B cell (primary cell): ENCODE results near the gene KLHL36. TPM values are rescaled to one million over a fixed set of nuclear protein-coding genes. Genes with fewer than 3 reads are reported as not detected.

Experiments used
- ATAC-seq: fragments of 200-7000 bp; cut with Tn5 transposase; one replicate; pipeline ENCODE4 v1.10.0; 2021; ENCODE audit warnings: low read depth, mild to moderate bottlenecking, moderate number of reproducible peaks, moderate library complexity
- CTCF ChIA-PET: fragments of 350-600 bp; sonication (Branson Sonifier 250); formaldehyde crosslinking; loops from one replicate; lab custom pipeline; 2021; ENCODE audit warnings: antibody characterized with exemption, inconsistent platforms; lab: Charles Lee
- POLR2A ChIA-PET: fragments of 350-600 bp; sonication (Branson Sonifier 250); formaldehyde crosslinking; loops from one replicate; lab custom pipeline; 2021; ENCODE audit warnings: antibody characterized with exemption; lab: Charles Lee
- DNase-seq: peaks from one replicate; pipeline ENCODE4 v3.0.0; 2013
- H2AFZ ChIP-seq: 2 replicates; pipeline ENCODE4 v1.6.1; 2012; ENCODE audit warnings: mild to moderate bottlenecking, low read depth, low read length; ENCODE audit not compliant: insufficient read depth, poor library complexity, severe bottlenecking
- H3K27ac ChIP-seq, 2 donors: 1 replicate in 1 of 2; 2 replicates in 1 of 2; pipeline ENCODE4 v1.5.1; 2012 to 2013; ENCODE audit warnings: low read length in 2 of 2, mild to moderate bottlenecking in 2 of 2, moderate library complexity in 1 of 2
- H3K27me3 ChIP-seq, 4 experiments: fragments of 200-600 bp in 1 of 4; sonication (generic) in 1 of 4; replicated peaks in 1 of 4; 1 replicate in 2 of 4; 2 replicates in 2 of 4; pipeline versions ENCODE4 v1.6.1 to v1.7.0; 2013 to 2016; ENCODE audit warnings: low read length in 3 of 4, mild to moderate bottlenecking in 2 of 4, mixed read lengths in 1 of 4, moderate library complexity in 1 of 4; ENCODE audit not compliant: insufficient read depth in 4 of 4, control insufficient read depth in 3 of 4; ENCODE audit errors: control extremely low read depth in 1 of 4
- H3K36me3 ChIP-seq, 2 experiments: replicated peaks in 1 of 2; 1 replicate in 1 of 2; 2 replicates in 1 of 2; pipeline versions ENCODE4 v1.6.1 to v1.7.1; 2013; ENCODE audit warnings: low read length in 1 of 2; ENCODE audit not compliant: insufficient read depth in 2 of 2, control insufficient read depth in 1 of 2; ENCODE audit errors: control extremely low read depth in 1 of 2, extremely low read depth in 1 of 2
- H3K4me1 ChIP-seq, 2 donors: fragments of 200-600 bp in 1 of 2; sonication (generic) in 1 of 2; 1 replicate in 1 of 2; 2 replicates in 1 of 2; pipeline versions ENCODE4 v1.5.1 to v1.6.1; 2013 to 2017; ENCODE audit warnings: low read length in 2 of 2; ENCODE audit not compliant: control insufficient read depth in 2 of 2, insufficient read depth in 2 of 2
- H3K4me2 ChIP-seq: replicated peaks from 2 replicates; pipeline ENCODE3; 2012; ENCODE audit warnings: mild to moderate bottlenecking, low read depth, low read length; ENCODE audit not compliant: poor library complexity, severe bottlenecking
- H3K4me3 ChIP-seq, 5 experiments: fragments of 200-600 bp in 1 of 5; sonication (generic) in 1 of 5; 1 replicate in 3 of 5; 2 replicates in 2 of 5; pipeline versions ENCODE4 v1.5.1 to v1.7.0; 2011 to 2016; ENCODE audit warnings: low read length in 4 of 5, mild to moderate bottlenecking in 4 of 5, low read depth in 2 of 5, control low read depth in 1 of 5, moderate library complexity in 1 of 5; ENCODE audit not compliant: insufficient read depth in 1 of 5; ENCODE audit errors: control extremely low read depth in 1 of 5, extremely low read depth in 1 of 5
- H3K79me2 ChIP-seq: fragments of 200-600 bp; sonication (generic); one replicate; pipeline ENCODE4 v1.6.0; 2016; ENCODE audit warnings: low read length; ENCODE audit not compliant: control insufficient read depth, insufficient read depth
- H3K9ac ChIP-seq: fragments of 200-600 bp; sonication (generic); 2 replicates; pipeline ENCODE4 v1.6.1; 2017; ENCODE audit warnings: mild to moderate bottlenecking, low read length, moderate library complexity
- H3K9me3 ChIP-seq, 3 donors: one replicate each; pipeline versions ENCODE4 v1.6.1 to v1.7.1; 2013; ENCODE audit warnings: low read length in 2 of 3; ENCODE audit not compliant: control insufficient read depth in 2 of 3, insufficient read depth in 1 of 3; ENCODE audit errors: control extremely low read depth in 1 of 3
- H4K20me1 ChIP-seq: 2 replicates; pipeline ENCODE4 v1.6.0; 2012; ENCODE audit warnings: mild to moderate bottlenecking, low read length; ENCODE audit not compliant: insufficient read depth, control insufficient read depth, poor library complexity, severe bottlenecking
- H3K27ac Mint-ChIP-seq: one replicate; pipeline ENCODE4 v1.8.0; 2021; ENCODE audit warnings: mixed read lengths
- H3K27me3 Mint-ChIP-seq: one replicate; pipeline ENCODE4 v1.8.0; 2021; ENCODE audit warnings: mixed read lengths
- H3K4me1 Mint-ChIP-seq: one replicate; pipeline ENCODE4 v1.8.0; 2021; ENCODE audit warnings: mixed read lengths
- H3K4me3 Mint-ChIP-seq: one replicate; pipeline ENCODE4 v1.8.0; 2021; ENCODE audit warnings: mixed read lengths
- H3K9me3 Mint-ChIP-seq: one replicate; pipeline ENCODE4 v1.8.0; 2022; ENCODE audit warnings: mixed read lengths; ENCODE audit not compliant: insufficient read depth
- CTCF ChIP-seq: fragments of 200-600 bp; IDR thresholded peaks from one replicate; pipeline ENCODE4 v1.8.0; 2022; ENCODE audit warnings: antibody characterized with exemption, mild to moderate bottlenecking
- EZH2 ChIP-seq: IDR thresholded peaks from 2 replicates; pipeline ENCODE4 v1.6.1; 2012; ENCODE audit warnings: borderline replicate concordance, low read depth, mild to moderate bottlenecking, moderate library complexity, low read length; ENCODE audit not compliant: insufficient read depth, poor library complexity, severe bottlenecking
- WGBS: methylation state at CpG from one replicate; pipeline ENCODE4 v1.1.5; 2013; ENCODE audit warnings: missing lambda C conversion rate; ENCODE audit not compliant: insufficient coverage; 5-methylcytosine and 5-hydroxymethylcytosine counted together
- intact Hi-C: fragments of 100-400 bp; cut with micrococcal nuclease; formaldehyde crosslinking; loops from one replicate; pipeline ENCODE4 v1.10.0; 2022
- polyA plus RNA-seq: library from polyadenylated mRNA; depleted of rRNA; stranded (reverse); fragments of >200 nt; gene quantifications from 2 replicates; pipeline ENCODE4 v1.2.3, GENCODE V29; 2012
- total RNA-seq, 2 donors: library from RNA; stranded (reverse); fragments of 120-200 nt in 1 of 2; gene quantifications; 1 replicate in 1 of 2; 2 replicates in 1 of 2; pipeline versions ENCODE4 v1.2.3 to v1.2.4, GENCODE V29; 2013 to 2022

The KLHL36 gene
- total and polyA plus RNA-seq, 2 donors (not counting 1 experiment from before 2014, with no cell fraction given): 90.3 to 135 TPM

- POLR2A ChIA-PET: interaction anchor here (0.8 to 1.2 kb wide), 4 partner anchors 11 to 100 kb away, joined by 3 to 6 read pairs (median 4); no protein-coding TSS in a partner anchor
- H3K79me2 ChIP-seq: peaks cover 64% of the 10 kb centered on the region
- H3K36me3 ChIP-seq: peaks cover 0 to 3% of the 10 kb centered on the region in 2 experiments
- peak overlapping the region; percentile 97 for H2AFZ ChIP-seq
- peak overlapping the region; percentile 87 for H3K4me2 ChIP-seq
- Mint-ChIP-seq H3K9me3 (no peaks in the 10 kb centered on the region), H3K27ac (peak overlapping the region; percentile 98), H3K4me1 (peaks cover 46% of the 10 kb centered on the region), H3K27me3 (no peaks in the 10 kb centered on the region), H3K4me3 (peak overlapping the region; percentile 99)
- H3K4me3 ChIP-seq: peak overlapping the region; percentile 71 to 88 (median 80)
- DNase-seq: peak; percentile 76
- H4K20me1 ChIP-seq: peaks cover 35% of the 10 kb centered on the region
- H3K9me3 ChIP-seq: no peaks in the 10 kb centered on the region
- WGBS: 0% methylated on average over 14 of the region's 28 CpGs
- CTCF ChIA-PET: interaction anchor here (0.7 to 2.2 kb wide), 15 partner anchors 13 to 196 kb away, joined by 3 to 17 read pairs (median 5); partner anchors contain the start of genes KLHL36 and MEAK7
- TF ChIP-seq CTCF: no peak
- no peak for TF ChIP-seq EZH2
- no peaks in the 10 kb centered on the region for H3K27me3 ChIP-seq
- intact Hi-C loops: loop anchor here (1.0 to 5.0 kb wide), 5 partner anchors 13 to 58 kb away; no protein-coding TSS in a partner anchor
- H3K4me1 ChIP-seq: peaks cover 13 to 37% of the 10 kb centered on the region in 2 donors
- H3K9ac ChIP-seq: peak overlapping the region; percentile 91
- H3K27ac ChIP-seq: peak overlapping the region; percentile 69 to 91
- ATAC-seq: peak; percentile 28
Observed at GRCh38 chr16:84700446-84701300, 52.4 kb downstream of the KLHL36 start.

GRCh38 chr16:84703681-84704080, 55.4 kb downstream of the KLHL36 start:
- ATAC-seq (no peak), DNase-seq (no peak)
- TF ChIP-seq CTCF (no peak), EZH2 (no peak)
- Mint-ChIP-seq H3K9me3 (no peaks in the 10 kb centered on the region), H3K27me3 (no peaks in the 10 kb centered on the region), H3K4me3 (no peak overlapping the region), H3K4me1 (peaks cover 65% of the 10 kb centered on the region), H3K27ac (no peak overlapping the region)
- ChIA-PET CTCF (interaction anchor here (0.8 to 3.6 kb wide), 6 partner anchors 16 to 193 kb away, joined by 3 to 24 read pairs (median 7); no protein-coding TSS in a partner anchor), POLR2A (no interaction called here)
- peaks cover 94% of the 10 kb centered on the region for H3K79me2 ChIP-seq
- 87% methylated on average over 4 of the region's 10 CpGs for whole genome bisulfite sequencing
- peaks cover 65% of the 10 kb centered on the region for H4K20me1 ChIP-seq
- H3K27me3 ChIP-seq: no peaks in the 10 kb centered on the region
- H2AFZ ChIP-seq: no peak overlapping the region
- peaks cover 0 to 5% of the 10 kb centered on the region in 2 experiments for H3K36me3 ChIP-seq
- intact Hi-C loops: loop anchor here (5.0 kb wide), 1 partner anchor 61 kb away; no protein-coding TSS in a partner anchor
- H3K9ac ChIP-seq: no peak overlapping the region
- H3K27ac ChIP-seq: no peak overlapping the region
- H3K4me1 ChIP-seq: peaks cover 17 to 40% of the 10 kb centered on the region in 2 donors
- no peaks in the 10 kb centered on the region for H3K9me3 ChIP-seq
- H3K4me3 ChIP-seq: no peak overlapping the region
- no peak overlapping the region for H3K4me2 ChIP-seq
